Gastroesophageal sphincter (tissue), 3 donors: Measurements from ENCODE around the gene XXYLT1.

Source experiments
- CTCF ChIP-seq, 4 experiments: fragments of 200-600 bp in 2 of 4; fragments of 450-650 bp in 2 of 4; sonication (generic) in 1 of 4; IDR thresholded peaks; one replicate each; pipeline ENCODE4 v1.5.1; 2017 to 2019; ENCODE audit warnings: antibody characterized with exemption in 4 of 4, mild to moderate bottlenecking in 2 of 4, moderate library complexity in 2 of 4
- EP300 ChIP-seq: sonication (generic); formaldehyde crosslinking; IDR thresholded peaks from one replicate; pipeline ENCODE4 v1.6.1; 2017; ENCODE audit warnings: antibody characterized with exemption, mild to moderate bottlenecking
- POLR2A ChIP-seq, 2 donors: fragments of 450-650 bp; IDR thresholded peaks; one replicate each; pipeline ENCODE4 v1.6.1; 2017; ENCODE audit warnings: antibody characterized with exemption in 2 of 2, mild to moderate bottlenecking in 2 of 2, moderate library complexity in 1 of 2

- TF ChIP-seq POLR2A (IDR thresholded peaks at IDR 0.05) = no peak
- no peak for TF ChIP-seq CTCF (IDR thresholded peaks at IDR 0.05)
- no peak for TF ChIP-seq EP300
These were observed 17.0 kb downstream of the XXYLT1 start for GRCh38 chr3:195253923-195254432.
